Measurements from ENCODE around the gene PHF21A. TPM values are rescaled to one million over a fixed set of nuclear protein-coding genes. Genes with fewer than 3 reads are reported as not detected.
A peak's percentile ranks its signal among the peaks of the same experiment; 100 is the strongest.

The PHF21A gene
- total and polyA plus RNA-seq, 2 of the 8 experiments (the other 6 are each of a cell fraction or from before 2014, with no cell fraction given) = 17.6 to 40.3 TPM

DNA sequence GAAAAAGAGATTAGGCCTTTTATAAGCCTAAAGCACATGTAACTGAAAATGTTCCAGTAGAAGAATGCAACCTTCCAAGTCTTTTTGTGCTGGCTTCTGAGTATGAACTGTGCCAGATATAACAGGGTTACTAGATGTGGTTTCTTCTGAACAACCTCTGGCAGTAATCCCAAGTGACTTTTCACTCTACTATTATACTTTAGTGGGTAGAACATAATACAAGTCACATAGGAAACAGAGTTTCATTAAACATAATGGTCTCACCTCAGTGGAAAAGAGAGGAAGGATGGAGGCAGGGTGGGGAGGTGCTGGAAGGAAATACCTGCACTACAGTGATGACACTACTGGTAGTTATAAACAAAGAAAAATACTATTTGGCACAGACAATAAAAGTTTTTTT is 81.3 kb downstream of the PHF21A start:
- Histone ChIP-seq H3K9ac (replicated peaks in 1 of 4; ENCODE audit: extremely low read depth in 1 of 4, low read depth in 3 of 4, low read length in 3 of 4) (peak overlapping the region in 1 of 4 experiments; percentile 49; a peak in 1 of 7 replicates), H3K23me2 (ENCODE audit: low read depth, low read length) (no peaks in the 10 kb centered on the region; the same call in 1 of the 2 replicates), H4K91ac (replicated peaks; ENCODE audit: insufficient read length, low read length) (no peak overlapping the region), H3K4me1 (replicated peaks in 1 of 4; ENCODE audit: control insufficient read depth in 3 of 4, insufficient read depth in 4 of 4, low read length in 3 of 4) (no peaks in the 10 kb centered on the region), H3K56ac (replicated peaks; ENCODE audit: insufficient read length, low read depth, low read length) (no peak overlapping the region), H2AK5ac (ENCODE audit: low read depth, low read length) (no peak overlapping the region), H3K79me2 (ENCODE audit: control insufficient read depth in 1 of 2, insufficient read depth in 2 of 2, low read length in 2 of 2) (0 out of 4 replicates have a peak, but pooled peaks cover 0 to under 1% of the 10 kb centered on the region in 2 experiments), H2BK12ac (ENCODE audit: low read depth, low read length) (no peak overlapping the region), H3K18ac (ENCODE audit: extremely low read depth, low read length) (no peak overlapping the region), H3K36me3 (ENCODE audit: control insufficient read depth in 2 of 4, insufficient read depth in 4 of 4, low read length in 3 of 4) (no peaks in the 10 kb centered on the region), H3K4ac (replicated peaks; ENCODE audit: insufficient read length, low read depth, low read length) (no peak overlapping the region), H3K27me3 (replicated peaks in 1 of 4; ENCODE audit: control insufficient read depth in 3 of 4, extremely low read depth in 1 of 4, insufficient read depth in 3 of 4, low read length in 3 of 4) (no peaks in the 10 kb centered on the region), H3K79me1 (ENCODE audit: low read depth, low read length) (no peaks in the 10 kb centered on the region), H2BK5ac (ENCODE audit: low read depth, low read length) (no peak overlapping the region), H2AFZ (ENCODE audit: low read length) (no peak overlapping the region), H3K4me3 (ENCODE audit: extremely low read depth in 1 of 4, insufficient read depth in 2 of 4, low read depth in 3 of 4, low read length in 4 of 4) (no peak overlapping the region), H4K5ac (ENCODE audit: insufficient read length, low read depth, low read length) (no peak overlapping the region), H2BK15ac (ENCODE audit: low read length) (no peak overlapping the region), H3K4me2 (ENCODE audit: insufficient read depth in 1 of 2, low read depth in 2 of 2, low read length in 2 of 2) (no peak overlapping the region), H3K14ac (ENCODE audit: insufficient read length) (no peak overlapping the region), H3K27ac (ENCODE audit: low read depth, low read length) (no peak overlapping the region), H4K20me1 (replicated peaks in 1 of 2; ENCODE audit: control insufficient read depth in 1 of 2, insufficient read depth in 2 of 2, low read length in 2 of 2) (no peaks in the 10 kb centered on the region), H3K9me3 (ENCODE audit: insufficient read depth in 2 of 2, low read depth in 1 of 2, low read length in 1 of 2) (no peaks in the 10 kb centered on the region), H4K8ac (ENCODE audit: extremely low read depth, insufficient read depth, low read length) (no peak overlapping the region), H2BK20ac (ENCODE audit: low read length) (no peak overlapping the region), H3K23ac (ENCODE audit: insufficient read length) (no peak overlapping the region), H2BK120ac (replicated peaks; ENCODE audit: low read depth, low read length) (no peak overlapping the region)
- ChIA-PET POLR2A (ENCODE audit: partially characterized antibody) (interaction anchor here (0.6 to 1.2 kb wide), 2 partner anchors 12 to 28 kb away, joined by 3 to 4 read pairs; no protein-coding TSS in a partner anchor), CTCF (ENCODE audit: partially characterized antibody) (interaction anchor here (1.1 kb wide), 1 partner anchor 11 kb away, joined by 3 read pairs; no protein-coding TSS in a partner anchor)
- no peak for FAIRE-seq
- DNase-seq (ENCODE audit: low read depth in 1 of 2, low spot score in 2 of 2) = no peak
- TF ChIP-seq, protein P1, sequence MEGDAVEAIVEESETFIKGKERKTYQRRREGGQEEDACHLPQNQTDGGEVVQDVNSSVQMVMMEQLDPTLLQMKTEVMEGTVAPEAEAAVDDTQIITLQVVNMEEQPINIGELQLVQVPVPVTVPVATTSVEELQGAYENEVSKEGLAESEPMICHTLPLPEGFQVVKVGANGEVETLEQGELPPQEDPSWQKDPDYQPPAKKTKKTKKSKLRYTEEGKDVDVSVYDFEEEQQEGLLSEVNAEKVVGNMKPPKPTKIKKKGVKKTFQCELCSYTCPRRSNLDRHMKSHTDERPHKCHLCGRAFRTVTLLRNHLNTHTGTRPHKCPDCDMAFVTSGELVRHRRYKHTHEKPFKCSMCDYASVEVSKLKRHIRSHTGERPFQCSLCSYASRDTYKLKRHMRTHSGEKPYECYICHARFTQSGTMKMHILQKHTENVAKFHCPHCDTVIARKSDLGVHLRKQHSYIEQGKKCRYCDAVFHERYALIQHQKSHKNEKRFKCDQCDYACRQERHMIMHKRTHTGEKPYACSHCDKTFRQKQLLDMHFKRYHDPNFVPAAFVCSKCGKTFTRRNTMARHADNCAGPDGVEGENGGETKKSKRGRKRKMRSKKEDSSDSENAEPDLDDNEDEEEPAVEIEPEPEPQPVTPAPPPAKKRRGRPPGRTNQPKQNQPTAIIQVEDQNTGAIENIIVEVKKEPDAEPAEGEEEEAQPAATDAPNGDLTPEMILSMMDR (IDR thresholded peaks at IDR 0.05; ENCODE audit: control extremely low read depth in 1 of 3, insufficient read depth in 1 of 3, low read depth in 1 of 3, low read length in 3 of 3) = no peak
- TF ChIP-seq EP300 (IDR thresholded peaks at IDR 0.05; ENCODE audit: borderline replicate concordance in 1 of 2, low read depth in 2 of 2, low read length in 2 of 2) = no peak
- no peak for TF ChIP-seq CBX8 (IDR thresholded peaks at IDR 0.05; ENCODE audit: borderline replicate concordance, low read depth, low read length)
- TF ChIP-seq SIX5 (IDR thresholded peaks at IDR 0.05; ENCODE audit: low read depth, low read length) = no peak
- TF ChIP-seq FOSL1 (IDR thresholded peaks at IDR 0.05; ENCODE audit: insufficient read depth, low read depth, low read length) = no peak
- no peak for TF ChIP-seq YY1 (IDR thresholded peaks at IDR 0.05; ENCODE audit: low read depth, low read length)
- TF ChIP-seq, protein P2, sequence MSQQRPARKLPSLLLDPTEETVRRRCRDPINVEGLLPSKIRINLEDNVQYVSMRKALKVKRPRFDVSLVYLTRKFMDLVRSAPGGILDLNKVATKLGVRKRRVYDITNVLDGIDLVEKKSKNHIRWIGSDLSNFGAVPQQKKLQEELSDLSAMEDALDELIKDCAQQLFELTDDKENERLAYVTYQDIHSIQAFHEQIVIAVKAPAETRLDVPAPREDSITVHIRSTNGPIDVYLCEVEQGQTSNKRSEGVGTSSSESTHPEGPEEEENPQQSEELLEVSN (IDR thresholded peaks at IDR 0.05) = no peak
- no peak for TF ChIP-seq BRCA1 (IDR thresholded peaks at IDR 0.05; ENCODE audit: low read depth, low read length)
- no peak for TF ChIP-seq SUZ12 (IDR thresholded peaks at IDR 0.05; ENCODE audit: low read length)
- no peak for TF ChIP-seq JUND (IDR thresholded peaks at IDR 0.05; ENCODE audit: low read length)
- no peak for TF ChIP-seq SP1 (IDR thresholded peaks at IDR 0.05; ENCODE audit: low read depth, low read length)
- TF ChIP-seq KDM1A (IDR thresholded peaks at IDR 0.05; ENCODE audit: borderline replicate concordance, low read length) = no peak
